Measurements from ENCODE around the gene CSH1. TPM values are rescaled to one million over a fixed set of nuclear protein-coding genes. Genes with fewer than 3 reads are reported as not detected.
"Not testable (repeated sequence)": the region's sequence is repeated elsewhere in the genome, so short reads cannot be mapped to it uniquely, and the experiment has no call there.

The CSH1 gene
- total RNA-seq, 2 donors from 2014 or later = 8.3 to 8.9 TPM

DNA sequence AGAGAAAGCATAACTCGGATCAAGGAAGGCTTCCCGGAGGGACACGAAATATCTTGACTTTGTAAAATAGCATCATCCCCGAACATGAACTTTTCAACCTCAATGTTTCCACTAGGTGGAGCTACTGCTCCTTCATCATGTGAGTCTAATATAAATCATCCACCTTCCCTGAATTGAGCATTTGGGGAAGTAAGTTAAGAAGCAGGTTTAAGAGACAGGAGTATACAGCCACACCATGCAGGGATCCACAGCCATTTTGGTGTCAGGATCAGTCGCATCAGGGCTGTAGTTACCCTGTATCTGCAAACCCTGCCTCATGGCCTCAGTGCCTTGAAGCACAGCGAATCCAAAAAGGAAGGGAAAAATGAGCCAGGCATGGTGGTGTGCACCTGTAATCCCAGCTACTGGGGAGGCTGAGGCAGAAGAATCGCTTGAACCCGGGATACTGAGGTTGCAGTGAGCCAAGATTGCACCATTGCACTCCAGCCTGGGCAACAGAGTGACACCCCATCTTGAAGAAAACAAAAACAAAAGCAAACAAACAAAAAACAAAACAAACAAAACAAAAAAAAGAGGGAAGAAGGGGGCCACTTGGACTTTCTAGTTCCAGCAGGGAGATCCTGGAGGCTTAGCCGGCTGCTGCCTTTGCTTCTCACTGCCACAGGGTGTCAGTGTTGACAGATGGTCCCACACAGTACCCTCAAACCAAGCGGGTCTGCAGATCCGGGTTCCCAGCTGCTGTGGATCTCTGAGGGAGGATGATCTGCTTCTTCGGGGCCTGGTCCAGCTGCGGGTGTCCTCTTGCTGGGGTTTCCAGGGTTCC lies 7.1 kb downstream of the CSH1 start:
- DNase-seq (ENCODE audit: low spot score in 2 of 2); H3K27ac Mint-ChIP-seq; H3K36me3 Mint-ChIP-seq; H3K9me3 Mint-ChIP-seq: not testable (repeated sequence)
- ATAC-seq = peak; percentile 56 to 74

DNA sequence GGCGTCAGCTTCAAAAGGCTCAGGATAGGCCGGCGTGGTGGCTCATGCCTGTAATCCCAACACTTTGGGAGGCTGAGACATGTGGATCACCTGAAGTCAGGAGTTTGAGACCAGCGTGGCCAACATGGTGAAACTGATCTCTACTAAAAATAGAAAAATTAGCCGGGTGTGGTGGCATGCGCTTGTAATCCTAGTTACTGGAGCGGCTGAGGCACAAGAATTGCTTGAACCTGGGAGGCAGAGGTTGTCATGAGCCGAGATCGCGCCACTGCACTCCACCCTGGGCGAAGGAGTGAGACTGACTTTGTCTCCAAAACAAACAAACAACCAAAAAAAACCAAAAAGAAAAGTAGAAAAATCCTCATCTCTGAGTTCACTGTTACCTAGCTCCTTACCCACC lies 11.3 kb downstream of the CSH1 start:
- H3K9me3 Mint-ChIP-seq = not testable (repeated sequence)

GRCh38 chr17:63882626-63883126 lies 13.7 kb downstream of the CSH1 start:
- ATAC-seq; DNase-seq (ENCODE audit: low spot score in 2 of 2); H3K27ac Mint-ChIP-seq; H3K36me3 Mint-ChIP-seq; H3K9me3 Mint-ChIP-seq: not testable (repeated sequence)

More for the DNA sequence above, 11.3 kb downstream of the CSH1 start:
- peak overlapping the region in 1 of 2 donors; percentile 22 for H3K27ac Mint-ChIP-seq
- not testable (repeated sequence) for DNase-seq (ENCODE audit: low spot score in 2 of 2); ATAC-seq; H3K36me3 Mint-ChIP-seq

GRCh38 chr17:63881935-63882601 lies 14.3 kb downstream of the CSH1 start, which contains the start of gene GH2:
Gene GH2, minus strand, starts transcription at chr17:63881944. Its CDS starts 143 bp downstream, at chr17:63881801.
- H3K9me3 Mint-ChIP-seq = no peaks in the 10 kb centered on the region
- no peaks in the 10 kb centered on the region for H3K36me3 Mint-ChIP-seq
- ATAC-seq (peak; percentile 90 to 92), DNase-seq (ENCODE audit: low spot score in 2 of 2) (peak in 1 of 2 donors; percentile 77)
- H3K27ac Mint-ChIP-seq = peak within 1 kb of the TSS in 1 of 2 donors; percentile 59

- not testable (repeated sequence) for H3K36me3 Mint-ChIP-seq; H3K9me3 Mint-ChIP-seq; DNase-seq (ENCODE audit: low spot score in 2 of 2); ATAC-seq; H3K27ac Mint-ChIP-seq
Measured at GRCh38 chr17:63881337-63881736, 15.0 kb downstream of the CSH1 start.

DNA sequence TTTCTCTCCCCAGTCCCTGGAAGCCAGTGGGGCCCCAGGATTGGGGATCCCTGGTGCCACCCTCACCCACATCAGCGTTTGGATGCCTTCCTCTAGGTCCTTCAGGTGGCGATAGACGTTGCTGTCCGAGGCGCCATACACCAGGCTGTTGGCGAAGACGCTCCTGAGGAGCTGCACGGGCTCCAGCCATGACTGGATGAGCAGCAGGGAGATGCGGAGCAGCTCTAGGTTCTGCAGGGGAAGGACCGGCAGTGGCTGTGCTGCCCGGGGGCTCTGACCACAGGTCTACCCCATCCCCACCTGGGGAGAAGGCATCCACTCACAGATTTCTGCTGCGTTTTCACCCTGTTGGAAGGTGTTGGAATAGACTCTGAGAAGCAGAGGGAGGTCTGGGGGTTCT lies 15.7 kb downstream of the CSH1 start:
- H3K36me3 Mint-ChIP-seq = no peaks in the 10 kb centered on the region
- no peak for ATAC-seq
- H3K27ac Mint-ChIP-seq = no peak overlapping the region

DNA sequence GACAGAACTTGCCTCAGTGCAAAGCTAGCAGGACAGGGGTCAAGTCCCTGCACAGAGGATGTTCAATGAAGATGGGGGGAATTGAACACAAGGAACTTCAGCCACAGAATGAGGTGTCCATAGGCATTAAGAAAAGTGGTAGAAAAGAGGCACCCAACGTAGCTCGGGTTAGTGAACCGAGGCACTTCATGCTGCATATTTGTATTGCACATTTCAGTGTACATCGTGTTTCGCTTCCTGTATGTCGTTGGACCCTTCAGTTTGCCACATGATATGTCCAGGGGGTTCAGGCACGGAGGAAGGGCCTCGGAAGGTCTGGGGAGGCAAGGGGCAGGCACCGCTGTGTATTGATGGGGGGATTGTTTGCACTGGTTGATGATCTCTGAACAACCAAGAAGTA lies 18.0 kb downstream of the CSH1 start:
- not testable (repeated sequence) for H3K9me3 Mint-ChIP-seq; H3K27ac Mint-ChIP-seq; H3K36me3 Mint-ChIP-seq; ATAC-seq; DNase-seq (ENCODE audit: low spot score in 2 of 2)

More for the DNA sequence above, 15.7 kb downstream of the CSH1 start:
- H3K9me3 Mint-ChIP-seq = no peaks in the 10 kb centered on the region
- DNase-seq (ENCODE audit: low spot score in 2 of 2) = no peak

- not testable (repeated sequence) for H3K9me3 Mint-ChIP-seq; ATAC-seq; DNase-seq (ENCODE audit: low spot score in 2 of 2); H3K36me3 Mint-ChIP-seq; H3K27ac Mint-ChIP-seq
Measured at GRCh38 chr17:63874693-63875092, 21.7 kb downstream of the CSH1 start.

DNA sequence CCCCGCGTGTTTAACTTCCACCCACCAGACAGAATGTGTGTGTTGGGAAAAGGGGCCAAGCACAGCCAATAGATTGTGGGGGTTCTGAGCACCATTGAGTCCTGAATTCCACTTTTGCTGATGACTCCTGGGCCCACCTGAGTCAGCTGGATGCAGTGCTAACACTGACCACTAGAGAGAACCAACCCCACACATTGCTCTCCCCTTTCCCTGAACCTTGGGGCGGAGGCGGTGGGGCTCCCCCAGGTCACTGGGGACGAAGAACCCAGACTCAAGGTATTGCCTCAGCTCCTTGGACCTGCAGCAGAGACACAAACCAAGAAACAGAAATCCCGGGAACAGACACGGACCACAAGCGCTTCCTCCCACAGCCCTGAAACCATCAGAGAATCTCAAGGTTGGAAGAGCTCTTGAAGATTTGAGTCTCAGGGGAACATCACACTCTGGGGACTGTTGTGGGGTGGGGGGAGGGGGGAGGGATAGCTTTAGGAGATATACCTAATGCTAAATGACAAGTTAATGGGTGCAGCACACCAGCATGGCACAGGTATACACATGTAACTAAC lies 22.2 kb downstream of the CSH1 start:
- peak in 1 of 2 donors; percentile 39 for ATAC-seq
- H3K36me3 Mint-ChIP-seq; DNase-seq (ENCODE audit: low spot score in 2 of 2); H3K27ac Mint-ChIP-seq; H3K9me3 Mint-ChIP-seq: not testable (repeated sequence)

DNA sequence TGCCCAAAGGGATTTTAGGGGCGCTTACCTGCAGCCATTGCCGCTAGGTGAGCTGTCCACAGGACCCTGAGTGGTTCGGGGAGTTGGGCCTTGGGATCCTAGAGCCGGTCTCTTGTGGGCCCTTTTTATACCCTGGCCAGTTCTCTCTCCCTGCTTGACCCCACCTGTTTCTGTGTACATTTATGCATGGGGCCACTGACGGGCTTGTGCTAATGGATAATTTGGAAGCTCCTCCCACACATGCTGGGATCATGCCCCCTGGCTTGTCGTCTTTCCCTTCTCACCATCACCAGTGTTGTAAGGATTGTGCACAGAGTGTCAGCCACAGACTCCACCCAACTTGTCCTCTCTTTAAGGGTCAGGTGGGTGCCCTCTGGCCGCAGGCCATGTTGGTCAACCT lies 22.8 kb downstream of the CSH1 start, which contains the start of gene CSH2:
CSH2 (minus strand) TSS at position 101 of the 400 bp plus-strand sequence; CDS start at position 38, 63 bp downstream.
- not testable (repeated sequence) for H3K9me3 Mint-ChIP-seq

DNA sequence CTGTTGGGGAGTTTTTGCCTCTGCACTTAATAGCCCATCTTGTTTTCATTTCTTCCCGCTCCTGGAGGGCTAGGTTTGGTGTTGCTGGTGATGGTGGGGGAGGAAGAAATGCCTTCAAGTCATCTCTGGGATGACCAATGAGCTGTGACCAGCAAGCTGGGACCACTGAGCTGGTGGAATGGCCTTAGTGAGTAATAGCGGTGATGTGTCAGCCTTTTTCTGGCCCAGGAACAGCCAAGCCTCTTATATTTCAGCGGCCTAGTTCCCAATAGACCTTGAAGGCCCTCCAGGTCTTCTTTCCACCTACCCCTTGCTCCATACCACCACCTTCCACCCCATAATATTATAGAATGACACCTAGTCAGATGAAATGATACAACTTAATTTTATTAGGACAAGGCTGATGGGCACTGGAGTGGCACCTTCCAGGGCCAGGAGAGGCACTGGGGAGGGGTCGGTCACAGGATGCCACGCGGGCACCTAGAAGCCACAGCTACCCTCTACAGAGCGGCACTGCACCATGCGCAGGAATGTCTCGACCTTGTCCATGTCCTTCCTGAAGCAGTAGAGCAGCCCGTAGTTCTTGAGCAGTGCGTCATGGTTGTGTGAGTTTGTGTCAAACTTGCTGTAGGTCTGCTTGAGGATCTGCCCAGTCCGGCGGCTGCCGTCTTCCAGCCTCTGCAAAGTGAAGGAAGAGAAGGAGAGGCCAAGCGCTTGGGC lies 24.6 kb downstream of the CSH1 start:
- H3K9me3 Mint-ChIP-seq; H3K36me3 Mint-ChIP-seq; ATAC-seq; DNase-seq (ENCODE audit: low spot score in 2 of 2); H3K27ac Mint-ChIP-seq: not testable (repeated sequence)

More for the DNA sequence above, 22.8 kb downstream of the CSH1 start, which contains the start of gene CSH2:
- ATAC-seq; H3K27ac Mint-ChIP-seq; H3K36me3 Mint-ChIP-seq; DNase-seq (ENCODE audit: low spot score in 2 of 2): not testable (repeated sequence)

GRCh38 chr17:63870292-63870665 lies 26.1 kb downstream of the CSH1 start:
- ATAC-seq, H3K36me3 Mint-ChIP-seq: not testable (repeated sequence)

DNA sequence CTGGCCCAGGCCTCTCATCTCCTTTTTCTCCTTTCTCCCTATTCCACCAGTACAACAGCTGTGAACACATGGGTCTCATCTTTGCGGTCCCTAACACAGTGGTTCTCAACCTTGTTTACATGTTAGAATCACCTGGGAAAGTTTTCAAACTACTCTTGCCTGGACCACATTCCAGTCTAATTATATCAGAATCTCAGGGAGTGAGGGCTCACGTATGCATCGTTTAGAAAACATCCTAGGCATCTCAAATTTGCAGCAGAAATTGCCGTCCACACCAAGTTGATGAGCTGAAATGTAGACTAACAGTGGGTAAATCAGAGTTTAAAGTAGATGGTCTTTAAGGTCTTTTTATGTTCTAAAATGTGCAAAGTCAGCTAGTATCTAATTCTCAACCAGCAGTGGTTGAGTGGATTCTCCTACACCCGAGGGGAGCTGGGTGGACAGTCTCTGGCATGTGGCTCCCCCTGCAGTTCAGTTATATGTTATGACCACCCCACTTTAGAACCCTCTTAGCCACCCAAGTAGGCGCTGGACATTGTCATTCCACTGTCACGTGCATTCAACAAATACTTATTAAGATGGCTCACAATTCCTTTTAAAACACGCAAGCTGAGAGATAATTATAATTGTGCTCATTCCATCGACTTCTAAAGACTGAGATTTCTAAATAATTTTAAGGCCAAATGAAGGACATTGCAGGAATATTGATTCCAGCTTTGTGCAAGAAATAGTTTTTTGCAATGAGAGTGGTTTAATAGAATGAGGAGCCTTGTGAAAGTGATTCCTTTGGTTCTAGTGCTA lies 26.7 kb downstream of the CSH1 start:
- ATAC-seq = not testable (repeated sequence)

More at GRCh38 chr17:63870292-63870665, 26.1 kb downstream of the CSH1 start:
- H3K27ac Mint-ChIP-seq; DNase-seq (ENCODE audit: low spot score in 2 of 2); H3K9me3 Mint-ChIP-seq: not testable (repeated sequence)

GRCh38 chr17:63866625-63867024 lies 29.7 kb downstream of the CSH1 start:
- ATAC-seq; H3K9me3 Mint-ChIP-seq; DNase-seq (ENCODE audit: low spot score in 2 of 2); H3K36me3 Mint-ChIP-seq: not testable (repeated sequence)
- peak overlapping the region in 1 of 2 donors; percentile 68 for H3K27ac Mint-ChIP-seq

More for the DNA sequence above, 26.7 kb downstream of the CSH1 start:
- H3K36me3 Mint-ChIP-seq; H3K9me3 Mint-ChIP-seq; DNase-seq (ENCODE audit: low spot score in 2 of 2); H3K27ac Mint-ChIP-seq: not testable (repeated sequence)

DNA sequence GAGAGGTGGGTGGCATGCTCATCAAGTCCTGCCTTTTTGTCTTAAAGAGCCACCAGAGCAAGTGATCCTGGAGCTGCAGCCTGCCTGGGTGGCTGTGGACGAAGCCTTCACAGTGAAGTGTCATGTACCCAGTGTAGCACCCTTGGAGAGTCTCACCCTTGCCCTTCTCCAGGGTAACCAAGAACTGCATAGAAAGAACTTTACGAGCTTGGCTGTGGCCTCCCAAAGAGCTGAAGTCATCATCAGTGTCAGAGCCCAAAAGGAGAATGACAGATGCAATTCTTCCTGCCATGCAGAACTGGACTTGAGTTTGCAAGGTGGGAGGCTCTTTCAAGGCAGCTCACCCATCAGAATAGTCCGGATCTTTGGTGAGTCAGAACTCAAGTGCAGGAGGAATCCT lies 37.1 kb downstream of the CSH1 start:
- no peaks in the 10 kb centered on the region for H3K9me3 Mint-ChIP-seq
- H3K36me3 Mint-ChIP-seq = no peaks in the 10 kb centered on the region
- no peak for ATAC-seq

More for the DNA sequence above, 37.1 kb downstream of the CSH1 start:
- no peak overlapping the region for H3K27ac Mint-ChIP-seq
- DNase-seq (ENCODE audit: low spot score in 2 of 2) = no peak
